Ishikawa (cell line): ENCODE measurements around the gene GRAMD4.

Experiments used
- CEBPB ChIP-seq: IDR thresholded peaks from 2 replicates; pipeline ENCODE4 v1.6.1; 2012
- CREB1 ChIP-seq: IDR thresholded peaks from 2 replicates; pipeline ENCODE4 v1.6.1; 2012; ENCODE audit warnings: low read depth
- EGR1 ChIP-seq: IDR thresholded peaks from 2 replicates; pipeline ENCODE4 v1.6.1; 2012
- EP300 ChIP-seq: IDR thresholded peaks from 2 replicates; pipeline ENCODE4 v1.6.1; 2012; ENCODE audit warnings: borderline replicate concordance
- FOXM1 ChIP-seq: IDR thresholded peaks from 2 replicates; pipeline ENCODE4 v1.6.1; 2012; ENCODE audit warnings: low read depth, borderline replicate concordance
- MAX ChIP-seq: IDR thresholded peaks from 2 replicates; pipeline ENCODE4 v1.6.1; 2012
- NFIC ChIP-seq: IDR thresholded peaks from 2 replicates; pipeline ENCODE4 v1.6.1; 2012
- RAD21 ChIP-seq: IDR thresholded peaks from 2 replicates; pipeline ENCODE4 v1.6.1; 2012; ENCODE audit warnings: low read depth
- REST ChIP-seq: IDR thresholded peaks from 2 replicates; pipeline ENCODE4 v1.6.1; 2012; ENCODE audit warnings: low read depth, mild to moderate bottlenecking
- TAF1 ChIP-seq: IDR thresholded peaks from 2 replicates; pipeline ENCODE4 v1.6.1; 2012; ENCODE audit warnings: low read depth, mild to moderate bottlenecking
- TCF12 ChIP-seq: IDR thresholded peaks from 2 replicates; pipeline ENCODE4 v1.6.1; 2012; ENCODE audit warnings: low read depth
- TEAD4 ChIP-seq: IDR thresholded peaks from 2 replicates; pipeline ENCODE4 v1.6.1; 2012
- USF1 ChIP-seq: IDR thresholded peaks from 2 replicates; pipeline ENCODE4 v1.6.1; 2012
- YY1 ChIP-seq: IDR thresholded peaks from 2 replicates; pipeline ENCODE4 v1.6.1; 2012; ENCODE audit warnings: low read depth
- ZBTB7A ChIP-seq: IDR thresholded peaks from 2 replicates; pipeline ENCODE4 v1.6.1; 2012; ENCODE audit warnings: low read depth

The GRAMD4 gene, protein sequence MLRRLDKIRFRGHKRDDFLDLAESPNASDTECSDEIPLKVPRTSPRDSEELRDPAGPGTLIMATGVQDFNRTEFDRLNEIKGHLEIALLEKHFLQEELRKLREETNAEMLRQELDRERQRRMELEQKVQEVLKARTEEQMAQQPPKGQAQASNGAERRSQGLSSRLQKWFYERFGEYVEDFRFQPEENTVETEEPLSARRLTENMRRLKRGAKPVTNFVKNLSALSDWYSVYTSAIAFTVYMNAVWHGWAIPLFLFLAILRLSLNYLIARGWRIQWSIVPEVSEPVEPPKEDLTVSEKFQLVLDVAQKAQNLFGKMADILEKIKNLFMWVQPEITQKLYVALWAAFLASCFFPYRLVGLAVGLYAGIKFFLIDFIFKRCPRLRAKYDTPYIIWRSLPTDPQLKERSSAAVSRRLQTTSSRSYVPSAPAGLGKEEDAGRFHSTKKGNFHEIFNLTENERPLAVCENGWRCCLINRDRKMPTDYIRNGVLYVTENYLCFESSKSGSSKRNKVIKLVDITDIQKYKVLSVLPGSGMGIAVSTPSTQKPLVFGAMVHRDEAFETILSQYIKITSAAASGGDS

DNA sequence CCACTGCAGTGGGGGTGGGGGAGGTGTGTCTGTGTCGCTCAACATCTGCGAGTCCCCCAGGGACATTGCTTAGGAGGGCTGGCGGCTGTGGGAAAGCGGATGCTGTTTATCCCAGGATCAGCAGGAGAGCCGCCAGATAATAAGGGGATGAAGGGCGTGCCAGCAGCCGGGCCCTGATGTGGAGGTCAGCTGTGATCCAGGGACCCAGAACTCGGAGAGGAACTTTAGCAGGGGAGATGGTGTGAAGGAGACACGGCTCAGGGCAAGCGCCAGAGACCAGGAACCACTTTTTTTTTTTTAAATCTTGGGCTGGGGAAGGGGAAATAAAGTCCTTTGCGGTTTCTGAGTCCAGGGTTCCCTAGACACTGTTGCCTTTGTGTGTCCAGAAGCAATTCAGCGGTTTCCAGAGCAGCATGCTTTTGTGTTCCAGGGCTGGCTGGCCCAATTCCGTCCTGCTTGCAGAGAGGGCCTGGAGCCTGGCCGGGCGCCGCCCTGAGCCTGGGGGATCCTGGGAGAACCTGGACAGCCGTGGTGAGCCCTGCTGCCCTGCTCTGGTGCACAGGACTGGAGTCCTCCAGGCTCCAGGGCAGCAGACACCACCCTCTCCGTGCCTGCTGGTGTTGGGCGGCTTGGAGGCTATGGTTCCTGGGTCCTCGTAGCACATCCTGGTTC is at the start of gene GRAMD4:
Gene GRAMD4, plus strand, starts transcription at position 557 of the 672 bp plus-strand sequence. CDS start 6,414 bp downstream, outside the sequence.
- no peak for TF ChIP-seq USF1
- no peak for TF ChIP-seq TAF1
- TF ChIP-seq CEBPB: no peak
- no peak for TF ChIP-seq TEAD4
- no peak for TF ChIP-seq EGR1
- TF ChIP-seq EP300: no peak
- no peak for TF ChIP-seq FOXM1
- no peak for TF ChIP-seq MAX
- TF ChIP-seq RAD21: no peak
- no peak for TF ChIP-seq ZBTB7A
- no peak for TF ChIP-seq YY1
- TF ChIP-seq CREB1: no peak
- no peak for TF ChIP-seq TCF12
- no peak for TF ChIP-seq NFIC

DNA sequence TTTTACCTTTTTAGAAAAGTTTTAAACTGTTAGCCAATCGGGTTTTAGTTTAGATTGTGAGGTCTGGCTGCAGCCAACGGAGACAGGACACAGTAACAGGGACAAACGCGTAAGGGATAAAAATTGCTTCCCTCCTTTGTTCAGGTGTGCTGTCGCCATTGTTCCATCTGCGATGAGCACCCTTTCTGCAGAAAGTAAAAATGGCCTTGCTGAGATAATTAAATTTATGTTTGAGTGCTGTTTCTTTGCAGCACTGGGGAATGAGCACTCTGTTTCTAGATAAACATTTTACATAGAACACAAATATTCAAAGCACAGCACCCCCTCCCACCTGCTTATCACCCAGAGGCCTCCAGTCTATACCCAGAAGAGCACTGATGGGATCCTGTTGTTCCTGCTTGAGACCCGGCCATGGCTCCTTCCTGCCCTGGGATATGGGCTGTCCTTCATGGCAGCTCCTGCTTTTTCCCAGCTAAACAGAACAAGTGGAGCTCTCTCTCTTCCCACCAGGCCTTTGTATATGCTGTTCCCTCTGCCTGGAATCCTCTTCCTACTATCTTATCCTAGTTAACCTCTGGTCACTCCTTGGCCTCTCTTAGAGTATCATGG is 48.4 kb upstream of the GRAMD4 start:
- no peak for TF ChIP-seq CEBPB
- TF ChIP-seq ZBTB7A: no peak
- TF ChIP-seq TEAD4: no peak
- TF ChIP-seq NFIC: no peak
- TF ChIP-seq TCF12: no peak
- TF ChIP-seq EGR1: no peak
- TF ChIP-seq TAF1: no peak
- no peak for TF ChIP-seq REST
- no peak for TF ChIP-seq FOXM1

DNA sequence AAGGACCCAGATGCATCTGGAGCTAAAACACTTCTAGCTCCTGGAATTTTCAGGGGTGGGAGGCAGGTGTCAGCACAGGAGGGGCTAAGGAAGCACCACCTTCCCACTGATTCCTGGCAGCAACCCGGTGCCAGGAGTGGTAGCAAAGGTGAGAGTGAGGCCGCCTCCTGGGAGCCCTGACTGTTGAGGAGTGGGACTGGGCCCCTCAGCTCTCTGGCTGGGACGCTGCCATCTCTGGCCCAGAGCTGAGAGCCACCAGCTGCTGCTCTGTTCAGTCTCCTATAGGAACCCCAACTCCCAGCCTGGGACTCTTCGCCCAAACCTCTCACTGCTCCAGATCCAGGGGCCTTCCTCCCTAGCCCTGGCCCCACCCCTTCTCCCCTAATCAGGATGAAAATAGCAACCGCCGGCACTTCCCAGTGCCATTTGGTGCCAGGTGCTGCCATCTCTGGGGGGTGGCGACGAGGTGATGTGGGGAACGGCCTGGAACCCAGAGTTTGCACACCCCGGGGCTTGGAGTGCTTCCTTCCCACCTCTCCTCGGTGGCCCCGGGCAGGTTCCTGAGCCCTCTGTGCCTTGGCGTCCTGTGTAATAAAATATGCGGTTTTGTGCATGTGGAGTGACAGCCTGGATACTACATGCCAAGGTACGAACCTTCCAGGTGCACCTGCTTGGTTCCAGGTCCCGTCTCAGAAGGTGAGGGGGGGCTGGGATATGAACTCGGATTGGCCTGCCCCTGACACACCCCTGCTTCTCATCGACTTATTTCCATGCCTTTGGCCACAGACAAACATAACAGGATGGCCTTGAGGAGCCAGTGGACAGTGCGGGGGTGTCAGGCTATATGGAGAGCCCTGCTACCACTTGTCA is 47.0 kb upstream of the GRAMD4 start:
- TF ChIP-seq YY1 (no peak), RAD21 (no peak), REST (no peak), FOXM1 (no peak), TAF1 (no peak), CEBPB (no peak), USF1 (no peak), CREB1 (no peak), NFIC (no peak), EGR1 (no peak), ZBTB7A (no peak), MAX (no peak), TCF12 (no peak), TEAD4 (no peak), EP300 (no peak)

DNA sequence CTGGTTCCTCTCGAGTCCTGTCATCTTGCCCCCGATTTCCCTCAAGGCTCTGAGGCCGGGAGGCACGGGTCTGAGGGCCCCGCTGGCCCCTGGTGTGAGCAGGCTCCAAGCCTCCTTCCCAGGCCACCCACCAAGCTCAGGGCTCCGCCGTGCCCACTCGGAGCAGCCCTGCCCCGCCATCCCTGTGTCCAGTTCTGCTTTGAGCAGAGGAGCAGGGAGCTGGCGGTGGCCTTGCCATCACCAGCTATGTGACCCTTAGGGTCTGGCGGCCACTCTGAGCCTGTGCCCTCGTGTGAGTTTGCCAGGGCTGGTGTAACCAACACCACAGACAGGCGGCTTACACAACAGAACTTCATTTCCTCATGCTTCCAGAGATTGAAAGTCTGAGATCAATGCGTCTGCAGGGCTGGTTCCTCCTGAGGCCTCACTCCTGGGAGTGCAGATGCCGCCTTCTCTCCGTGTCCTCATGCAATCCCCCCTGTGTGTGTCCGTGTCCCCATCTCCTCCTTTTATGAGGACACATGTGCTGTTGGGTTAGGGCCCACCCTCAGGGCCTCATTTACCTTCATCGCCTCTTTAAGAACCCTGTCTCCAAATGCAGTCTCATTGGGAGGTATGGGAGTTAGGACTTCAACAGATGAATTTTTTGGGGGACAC is 46.3 kb upstream of the GRAMD4 start:
- TF ChIP-seq MAX (no peak), RAD21 (no peak), TAF1 (no peak), EGR1 (no peak), FOXM1 (no peak), CEBPB (no peak), TCF12 (no peak), ZBTB7A (no peak), USF1 (no peak), REST (no peak), YY1 (no peak), NFIC (no peak), EP300 (no peak), TEAD4 (no peak), CREB1 (no peak)
